CD4-positive, alpha-beta memory T cell (primary cell): ENCODE measurements around the gene SLAIN2. TPM values are rescaled to one million over a fixed set of nuclear protein-coding genes. Genes with fewer than 3 reads are reported as not detected.

Experiments
- CTCF ChIA-PET: fragments of 350-600 bp; sonication (Branson Sonifier 250); formaldehyde crosslinking; loops from one replicate; lab custom pipeline; 2021; ENCODE audit warnings: inconsistent platforms; ENCODE audit not compliant: partially characterized antibody; lab: Charles Lee
- POLR2A ChIA-PET: fragments of 350-600 bp; sonication (Branson Sonifier 250); formaldehyde crosslinking; loops from one replicate; lab custom pipeline; 2021; ENCODE audit not compliant: partially characterized antibody; lab: Charles Lee
- DNase-seq, 5 donors: peaks; one replicate each; pipeline versions ENCODE4 v3.0.0 to v3.0.0-alpha.2; 2020 to 2022; ENCODE audit warnings: mixed read lengths in 1 of 5
- H3K27ac ChIP-seq: one replicate; pipeline ENCODE4 v1.7.0; 2013; ENCODE audit warnings: low read depth, low read length
- H3K27me3 ChIP-seq: 2 replicates; pipeline ENCODE4 v1.7.0; 2013; ENCODE audit warnings: mild to moderate bottlenecking, low read length, moderate library complexity; ENCODE audit not compliant: insufficient read depth
- H3K36me3 ChIP-seq: 2 replicates; pipeline ENCODE4 v1.7.0; 2013; ENCODE audit warnings: mild to moderate bottlenecking, low read length, moderate library complexity; ENCODE audit not compliant: insufficient read depth
- H3K4me1 ChIP-seq: 2 replicates; pipeline ENCODE4 v1.7.0; 2013; ENCODE audit warnings: mild to moderate bottlenecking, low read length, moderate library complexity; ENCODE audit not compliant: insufficient read depth
- H3K4me3 ChIP-seq, 2 donors: one replicate each; pipeline ENCODE4 v1.7.0; 2013; ENCODE audit warnings: low read length in 2 of 2, mild to moderate bottlenecking in 1 of 2
- H3K9me3 ChIP-seq, 2 donors: one replicate each; pipeline ENCODE4 v1.7.0; 2013; ENCODE audit warnings: low read length in 2 of 2, control low read depth in 1 of 2; ENCODE audit not compliant: control insufficient read depth in 1 of 2
- H3K27ac Mint-ChIP-seq, 7 donors: one replicate each; pipeline ENCODE4 v1.8.0; 2020 to 2021; ENCODE audit warnings: mixed read lengths in 7 of 7, mild to moderate bottlenecking in 6 of 7, inconsistent platforms in 3 of 7, moderate library complexity in 3 of 7
- H3K27me3 Mint-ChIP-seq, 2 donors: one replicate each; pipeline ENCODE4 v1.8.0; 2020 to 2021; ENCODE audit warnings: mixed read lengths in 2 of 2
- H3K36me3 Mint-ChIP-seq, 2 donors: one replicate each; pipeline ENCODE4 v1.8.0; 2020 to 2021; ENCODE audit warnings: mixed read lengths in 2 of 2, inconsistent platforms in 1 of 2, mild to moderate bottlenecking in 1 of 2
- H3K4me1 Mint-ChIP-seq, 4 donors: one replicate each; pipeline ENCODE4 v1.8.0; 2020 to 2021; ENCODE audit warnings: mixed read lengths in 4 of 4, mild to moderate bottlenecking in 1 of 4
- H3K4me3 Mint-ChIP-seq, 8 donors: one replicate each; pipeline ENCODE4 v1.8.0; 2020 to 2021; ENCODE audit warnings: mixed read lengths in 8 of 8, mild to moderate bottlenecking in 7 of 8, moderate library complexity in 6 of 8, inconsistent platforms in 3 of 8
- H3K9me3 Mint-ChIP-seq, 8 donors: one replicate each; pipeline ENCODE4 v1.8.0; 2020 to 2021; ENCODE audit warnings: mixed read lengths in 8 of 8, mild to moderate bottlenecking in 5 of 8, inconsistent platforms in 3 of 8, moderate library complexity in 1 of 8
- intact Hi-C: fragments of 100-400 bp; cut with micrococcal nuclease; formaldehyde crosslinking; loops from one replicate; pipeline ENCODE4 v1.15.1; 2023
- polyA plus RNA-seq, 2 donors: library from polyadenylated mRNA; unstranded; fragments of 300-500 nt; fragmentation: Illumina TruSeq; gene quantifications; one replicate each; pipeline ENCODE4 v1.2.3, GENCODE V29; 2021
- total RNA-seq, 2 experiments: library from RNA; stranded (reverse); gene quantifications; one replicate each; pipeline ENCODE4 v1.2.3, GENCODE V29; 2021

The SLAIN2 gene
- total and polyA plus RNA-seq, 4 experiments from 2014 or later: 24.2 to 87.5 (median 55.8) TPM

GRCh38 chr4:48366611-48367010 lies 25.3 kb downstream of the SLAIN2 start:
- intact Hi-C loops: no loop called here
- Mint-ChIP-seq H3K27me3 (no peaks in the 10 kb centered on the region), H3K9me3 (no peaks in the 10 kb centered on the region), H3K4me3 (peak overlapping the region in 2 of 8 donors; percentile 1 to 20), H3K4me1 (peaks cover 39 to 48% (median 44%) of the 10 kb centered on the region in 4 donors), H3K27ac (no peak overlapping the region), H3K36me3 (no peaks in the 10 kb centered on the region)
- CTCF ChIA-PET: no interaction called here
- POLR2A ChIA-PET: no interaction called here
- H3K27ac ChIP-seq: no peak overlapping the region
- no peaks in the 10 kb centered on the region for H3K9me3 ChIP-seq
- no peak for DNase-seq
- no peaks in the 10 kb centered on the region for H3K36me3 ChIP-seq
- peaks cover 48% of the 10 kb centered on the region for H3K4me1 ChIP-seq
- H3K27me3 ChIP-seq: no peaks in the 10 kb centered on the region
- H3K4me3 ChIP-seq: no peak overlapping the region

- intact Hi-C loops: no loop called here
- Histone ChIP-seq H3K27me3 (no peaks in the 10 kb centered on the region), H3K9me3 (no peaks in the 10 kb centered on the region), H3K27ac (no peak overlapping the region), H3K4me3 (no peak overlapping the region), H3K4me1 (peaks cover 48% of the 10 kb centered on the region), H3K36me3 (no peaks in the 10 kb centered on the region)
- Mint-ChIP-seq H3K4me3 (peak overlapping the region in 2 of 8 donors; percentile 7 to 8), H3K36me3 (no peaks in the 10 kb centered on the region), H3K4me1 (peaks cover 37 to 45% (median 42%) of the 10 kb centered on the region in 4 donors), H3K27me3 (no peaks in the 10 kb centered on the region), H3K27ac (peak overlapping the region in 1 of 7 donors; percentile 68), H3K9me3 (no peaks in the 10 kb centered on the region)
- no peak for DNase-seq
- ChIA-PET CTCF (no interaction called here), POLR2A (no interaction called here)
These were observed 25.7 kb downstream of the SLAIN2 start for GRCh38 chr4:48367016-48367415.

GRCh38 chr4:48368389-48368788 lies 27.1 kb downstream of the SLAIN2 start:
- Histone ChIP-seq H3K36me3 (no peaks in the 10 kb centered on the region), H3K4me1 (peaks cover 48% of the 10 kb centered on the region), H3K27me3 (no peaks in the 10 kb centered on the region), H3K27ac (no peak overlapping the region), H3K9me3 (no peaks in the 10 kb centered on the region), H3K4me3 (no peak overlapping the region)
- Mint-ChIP-seq H3K27me3 (no peaks in the 10 kb centered on the region), H3K4me3 (peak overlapping the region in 1 of 8 donors; percentile 17), H3K4me1 (peaks cover 40 to 51% (median 43%) of the 10 kb centered on the region in 4 donors), H3K27ac (peak overlapping the region in 1 of 7 donors; percentile 78), H3K36me3 (peaks cover 0 to 2% of the 10 kb centered on the region in 2 donors), H3K9me3 (no peaks in the 10 kb centered on the region)
- no peak for DNase-seq
- POLR2A ChIA-PET: no interaction called here
- CTCF ChIA-PET: no interaction called here
- intact Hi-C loops: no loop called here

GRCh38 chr4:48369248-48369647 lies 27.9 kb downstream of the SLAIN2 start:
- Mint-ChIP-seq H3K4me1 (peaks cover 40 to 52% (median 44%) of the 10 kb centered on the region in 4 donors), H3K4me3 (peak overlapping the region in 1 of 8 donors; percentile 54), H3K36me3 (peaks cover 0 to 3% of the 10 kb centered on the region in 2 donors), H3K27me3 (no peaks in the 10 kb centered on the region), H3K9me3 (no peaks in the 10 kb centered on the region), H3K27ac (peak overlapping the region in 3 of 7 donors; percentile 22 to 80 (median 60))
- intact Hi-C loops: no loop called here
- POLR2A ChIA-PET: no interaction called here
- Histone ChIP-seq H3K9me3 (no peaks in the 10 kb centered on the region), H3K36me3 (no peaks in the 10 kb centered on the region), H3K4me3 (no peak overlapping the region), H3K27me3 (no peaks in the 10 kb centered on the region), H3K4me1 (peaks cover 48% of the 10 kb centered on the region), H3K27ac (no peak overlapping the region)
- CTCF ChIA-PET: interaction anchor here (1.7 kb wide), 1 partner anchor 10 kb away, joined by 7 read pairs; no protein-coding TSS in a partner anchor
- DNase-seq: no peak

GRCh38 chr4:48369771-48370170 lies 28.4 kb downstream of the SLAIN2 start:
- no peaks in the 10 kb centered on the region for H3K36me3 ChIP-seq
- no peak overlapping the region for H3K27ac ChIP-seq
- H3K27ac Mint-ChIP-seq: peak overlapping the region in 2 of 7 donors; percentile 27 to 73
- peaks cover 43 to 55% (median 49%) of the 10 kb centered on the region in 4 donors for H3K4me1 Mint-ChIP-seq
- H3K4me3 Mint-ChIP-seq: peak overlapping the region in 1 of 8 donors; percentile 4
- H3K9me3 Mint-ChIP-seq: no peaks in the 10 kb centered on the region
- intact Hi-C loops: no loop called here
- H3K9me3 ChIP-seq: no peaks in the 10 kb centered on the region
- H3K36me3 Mint-ChIP-seq: peaks cover 4 to 7% of the 10 kb centered on the region in 2 donors
- no peaks in the 10 kb centered on the region for H3K27me3 Mint-ChIP-seq
- DNase-seq: no peak
- peaks cover 48% of the 10 kb centered on the region for H3K4me1 ChIP-seq
- H3K4me3 ChIP-seq: no peak overlapping the region
- ChIA-PET CTCF (interaction anchor here (1.7 kb wide), 1 partner anchor 10 kb away, joined by 7 read pairs; no protein-coding TSS in a partner anchor), POLR2A (interaction anchor here (0.5 to 3.9 kb wide), 2 partner anchors 11 to 29 kb away, joined by 3 to 14 read pairs; partner anchors contain the start of gene SLAIN2)
- no peaks in the 10 kb centered on the region for H3K27me3 ChIP-seq

GRCh38 chr4:48370260-48371134 lies 29.2 kb downstream of the SLAIN2 start:
- Histone ChIP-seq H3K4me3 (no peak overlapping the region), H3K27ac (no peak overlapping the region), H3K36me3 (no peaks in the 10 kb centered on the region), H3K9me3 (no peaks in the 10 kb centered on the region), H3K4me1 (peaks cover 48% of the 10 kb centered on the region), H3K27me3 (no peaks in the 10 kb centered on the region)
- Mint-ChIP-seq H3K4me1 (peaks cover 43 to 57% (median 54%) of the 10 kb centered on the region in 4 donors), H3K27me3 (no peaks in the 10 kb centered on the region), H3K9me3 (no peaks in the 10 kb centered on the region), H3K36me3 (peaks cover 5 to 9% of the 10 kb centered on the region in 2 donors), H3K27ac (peak overlapping the region in 5 of 7 donors; percentile 1 to 25 (median 5)), H3K4me3 (peak overlapping the region in 2 of 8 donors; percentile 0 to 2)
- CTCF ChIA-PET: interaction anchor here (1.3 to 1.7 kb wide), 2 partner anchors 11 to 53 kb away, joined by 3 to 7 read pairs; no protein-coding TSS in a partner anchor
- no peak for DNase-seq
- intact Hi-C loops: no loop called here
- POLR2A ChIA-PET: interaction anchor here (0.5 to 3.9 kb wide), 2 partner anchors 10 to 29 kb away, joined by 3 to 14 read pairs; partner anchors contain the start of gene SLAIN2

- Mint-ChIP-seq H3K36me3 (peaks cover 10 to 13% of the 10 kb centered on the region in 2 donors), H3K27ac (no peak overlapping the region), H3K4me3 (no peak overlapping the region), H3K4me1 (peaks cover 31 to 44% (median 42%) of the 10 kb centered on the region in 4 donors), H3K27me3 (no peaks in the 10 kb centered on the region), H3K9me3 (no peaks in the 10 kb centered on the region)
- DNase-seq: no peak
- Histone ChIP-seq H3K27me3 (no peaks in the 10 kb centered on the region), H3K4me1 (peaks cover 36% of the 10 kb centered on the region), H3K4me3 (no peak overlapping the region), H3K9me3 (no peaks in the 10 kb centered on the region), H3K27ac (no peak overlapping the region), H3K36me3 (no peaks in the 10 kb centered on the region)
- CTCF ChIA-PET: interaction anchor here (0.7 kb wide), 1 partner anchor 14 kb away, joined by 3 read pairs; no protein-coding TSS in a partner anchor
- intact Hi-C loops: no loop called here
- POLR2A ChIA-PET: interaction anchor here (3.9 kb wide), 1 partner anchor 31 kb away, joined by 14 read pairs; the partner anchor contains the start of gene SLAIN2
These were observed 30.9 kb downstream of the SLAIN2 start for GRCh38 chr4:48372272-48372671.
